AML-193 (cell line): ENCODE data around the gene TBC1D7.

ENCODE experiments used
- DNase-seq, 2 experiments: peaks; one replicate each; lab custom pipeline; 2025; lab: John Stamatoyannopoulos, UW

Gene TBC1D7

DNA sequence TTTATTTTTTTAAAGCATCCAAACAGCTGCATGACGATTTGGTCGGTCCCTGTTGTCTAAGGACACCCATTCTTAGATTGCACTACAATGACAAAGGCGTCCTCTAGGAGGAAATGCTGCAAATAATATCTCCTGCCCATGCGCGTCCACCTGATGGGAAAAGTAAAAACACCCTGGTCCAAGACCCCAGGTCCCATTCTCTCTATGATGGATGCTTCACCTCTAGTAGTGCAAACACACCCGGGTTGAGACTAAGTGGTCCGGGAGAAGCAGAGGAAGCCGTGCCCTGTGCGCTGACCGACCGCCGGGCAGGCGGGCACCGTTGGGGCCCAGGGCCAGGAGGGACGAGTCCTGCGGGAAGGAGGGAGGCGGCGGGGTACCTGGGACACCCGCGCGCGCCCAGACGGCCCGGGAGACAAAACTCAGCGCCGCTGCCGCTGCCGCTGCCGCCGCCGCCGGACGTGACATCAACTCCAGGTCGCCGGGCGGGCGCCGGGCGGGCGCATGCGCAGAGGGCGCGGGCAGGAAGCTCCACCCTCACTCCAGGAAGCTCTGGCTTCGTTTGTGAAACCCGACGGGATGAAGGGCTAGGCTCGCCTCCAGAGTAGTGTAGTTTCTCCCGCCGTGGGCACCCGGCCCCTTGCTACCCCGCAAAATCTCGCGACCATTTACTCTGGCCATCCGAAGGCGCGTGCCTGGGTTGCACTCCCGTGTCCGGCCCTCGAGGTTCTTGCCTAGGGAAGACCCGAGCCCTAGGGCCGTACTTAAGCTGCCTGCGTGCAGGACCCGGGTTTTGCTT, at the start of gene TBC1D7:
Gene TBC1D7 (minus strand): TSS at position 462 of the 799 bp plus-strand sequence. CDS start 1,639 bp downstream, outside the sequence.
- DNase-seq = peak; percentile 90 to 91

DNA sequence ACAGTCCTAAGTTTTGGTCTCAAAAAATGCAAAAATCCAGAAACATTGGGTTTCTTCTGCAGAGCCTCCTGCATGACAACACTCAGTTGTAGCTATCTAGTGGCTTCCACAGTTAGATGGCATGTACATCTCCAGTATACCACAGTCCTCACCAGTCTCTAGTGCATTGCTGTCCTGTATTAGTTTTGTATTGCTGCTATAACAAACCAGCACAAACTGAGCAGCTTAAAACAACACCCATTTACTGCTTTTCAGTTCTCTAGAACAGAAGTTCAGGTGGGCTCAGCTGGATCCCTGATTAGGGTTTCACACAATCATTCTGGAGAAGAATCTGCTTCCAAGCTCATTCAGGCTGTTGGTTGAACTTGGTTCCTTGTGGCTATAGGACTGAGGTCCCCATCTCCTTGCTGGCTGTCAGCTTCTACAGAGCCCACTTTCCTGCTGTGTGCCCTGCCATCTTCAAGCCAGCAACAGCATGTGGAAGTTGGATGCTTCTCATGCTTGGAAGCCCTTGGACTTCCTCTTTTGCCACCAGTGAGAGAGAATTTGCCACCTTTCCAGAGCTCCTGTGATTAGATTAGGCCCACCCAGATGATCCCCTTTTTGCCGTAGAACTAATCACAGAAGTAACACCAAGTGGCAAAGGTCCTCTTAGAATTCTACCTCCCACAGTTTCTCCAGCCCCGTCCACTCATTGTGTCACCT, 48.9 kb upstream of the TBC1D7 start:
- DNase-seq = peak; percentile 30 to 36

DNA sequence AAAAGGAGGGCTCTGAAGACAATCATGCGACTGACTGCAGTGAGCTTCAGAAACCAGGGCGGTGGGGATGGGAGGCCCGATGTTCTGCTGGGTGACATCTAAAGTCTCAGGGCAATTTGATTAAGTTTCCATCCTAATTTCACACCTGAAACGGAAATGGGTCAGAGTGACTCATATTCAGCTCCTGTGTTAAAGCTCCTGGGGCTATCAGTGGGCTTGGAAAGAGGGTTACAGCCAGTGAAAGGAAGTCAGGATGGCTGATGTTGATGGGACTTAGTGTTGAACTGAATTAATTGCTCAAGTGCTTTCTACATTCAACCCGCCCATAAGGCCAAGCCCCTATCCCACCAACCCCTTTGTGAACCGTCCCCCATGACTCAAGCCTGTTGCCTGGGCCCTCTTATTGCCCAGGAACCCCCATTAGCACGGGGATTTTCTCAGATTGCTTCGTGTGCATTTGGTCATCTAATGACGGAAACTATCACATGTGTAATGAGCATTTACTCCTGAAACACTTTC, 47.1 kb upstream of the TBC1D7 start:
- DNase-seq = no peak

DNA sequence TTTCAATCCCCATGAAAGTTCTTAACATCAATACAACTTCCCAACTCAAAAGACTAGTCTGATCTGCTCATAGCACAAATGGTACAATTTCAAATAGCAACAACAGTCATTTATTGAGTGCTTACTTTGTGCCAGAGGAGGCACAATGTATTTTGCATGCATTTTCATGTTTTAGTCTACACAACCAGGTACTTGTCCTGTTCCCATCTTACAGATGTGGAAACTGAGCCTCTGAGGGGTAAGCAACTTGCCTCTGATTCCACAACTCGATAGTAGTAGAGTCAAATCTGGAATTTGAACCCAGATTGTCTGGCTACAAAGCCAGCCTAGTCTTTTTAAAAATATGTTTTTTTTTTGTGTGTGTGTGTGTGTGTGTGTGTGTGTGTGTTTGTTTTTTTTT, 45.6 kb upstream of the TBC1D7 start:
- DNase-seq = no peak

DNA sequence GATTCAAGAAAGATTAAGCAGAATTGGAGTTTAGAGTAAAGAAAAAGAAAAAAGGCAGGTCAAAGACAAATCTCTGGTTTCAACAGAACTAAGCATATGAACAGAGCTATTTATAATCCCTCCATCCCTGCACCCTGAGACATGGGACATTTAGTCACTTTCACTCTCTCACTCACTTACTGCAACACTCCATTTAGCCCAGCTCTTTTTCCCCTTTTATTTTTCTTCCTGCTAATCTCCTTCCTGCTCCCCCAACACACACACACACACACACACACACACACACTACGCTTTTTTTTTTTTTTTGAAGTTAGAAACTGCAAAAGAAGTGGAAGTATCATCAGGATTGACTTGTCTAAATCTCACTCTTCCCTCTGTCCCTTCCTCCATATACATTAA, 45.1 kb upstream of the TBC1D7 start:
- no peak for DNase-seq

DNA sequence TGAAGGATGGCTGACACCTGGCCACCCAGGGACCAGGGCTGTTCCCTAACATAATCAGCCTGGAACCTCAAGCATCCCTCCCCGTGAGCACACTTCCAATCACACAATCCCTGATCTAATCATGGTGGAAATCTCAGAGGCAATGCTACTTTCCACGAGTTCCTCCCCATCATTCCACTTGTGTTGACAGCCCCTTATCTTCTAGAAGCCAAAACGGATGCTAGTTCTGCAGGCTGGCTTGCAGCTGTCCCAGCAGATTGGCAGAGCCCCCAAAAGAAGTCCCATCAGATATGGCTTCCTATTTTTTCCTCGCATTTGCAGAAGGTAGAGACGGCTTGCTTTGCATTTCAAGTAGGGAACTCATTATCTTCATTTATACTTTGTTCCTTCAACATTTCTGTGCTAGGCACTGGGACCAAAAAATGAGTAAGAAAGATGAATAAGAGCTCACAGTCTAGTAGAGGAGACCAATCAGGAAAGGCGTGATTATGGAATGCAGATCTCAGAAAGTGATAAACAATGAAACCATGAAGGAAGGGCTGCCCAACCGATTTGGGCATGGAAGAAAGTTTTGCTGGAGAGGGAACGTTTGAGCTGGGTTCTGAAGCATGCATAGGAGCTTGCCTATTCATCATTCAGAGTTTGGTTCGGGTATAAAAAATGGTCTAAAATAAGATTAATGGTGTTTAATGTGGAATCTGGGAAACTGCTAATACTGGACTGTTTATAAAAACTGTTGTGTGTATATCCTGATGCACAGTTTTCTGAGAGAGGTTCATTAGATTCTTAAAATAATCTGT, 44.6 kb upstream of the TBC1D7 start:
- no peak for DNase-seq

DNA sequence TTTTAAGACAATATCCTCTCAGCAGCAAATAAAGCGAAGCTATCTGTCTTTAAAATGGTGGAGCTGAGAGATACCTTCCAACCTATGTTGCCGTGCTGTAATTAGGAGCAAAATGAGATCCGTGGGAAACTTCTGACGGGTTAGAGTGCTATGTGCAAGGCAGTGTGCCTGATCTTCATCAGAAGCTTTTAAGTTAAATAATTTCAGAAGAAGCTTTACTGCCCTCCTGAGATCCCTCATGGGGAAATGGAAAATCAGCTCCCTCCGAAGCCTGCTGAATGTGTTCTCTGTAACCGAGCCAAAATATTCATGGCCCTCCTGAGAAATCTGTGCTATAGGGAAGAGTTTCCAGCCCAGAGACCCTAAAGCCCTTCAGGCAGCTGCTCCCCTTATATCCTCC, 43.7 kb upstream of the TBC1D7 start:
- DNase-seq = no peak

DNA sequence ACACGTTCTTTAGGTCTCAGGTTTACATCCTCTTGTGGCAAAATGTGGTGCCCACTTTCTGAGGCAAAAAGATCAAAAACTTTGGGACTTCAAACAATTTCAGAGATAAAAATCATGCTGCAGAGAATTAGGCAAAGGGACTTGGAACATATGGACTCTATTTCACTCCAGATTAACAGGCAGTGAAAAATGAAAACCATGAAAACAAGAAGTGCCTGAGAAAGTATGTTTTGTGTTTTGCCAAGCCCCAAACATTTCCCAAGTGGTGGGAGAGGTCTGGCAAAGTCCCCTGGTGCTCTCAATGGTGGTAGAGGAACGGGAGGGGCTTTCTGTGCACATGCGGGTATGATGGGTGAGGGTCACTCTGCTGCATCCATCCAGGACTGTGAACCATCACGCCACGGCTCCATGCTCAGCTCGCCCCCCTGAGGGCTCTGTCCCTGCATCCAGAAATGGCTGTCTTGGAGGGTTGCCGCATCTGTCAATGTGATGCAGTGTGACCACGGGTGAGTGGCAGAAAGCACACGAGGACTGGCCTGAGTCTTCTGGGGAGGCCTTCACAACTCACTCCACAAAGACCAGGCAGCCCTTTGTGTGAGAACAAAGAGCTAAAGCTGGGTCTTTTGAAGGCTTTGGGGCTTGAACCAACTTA, 43.2 kb upstream of the TBC1D7 start:
- no peak for DNase-seq

DNA sequence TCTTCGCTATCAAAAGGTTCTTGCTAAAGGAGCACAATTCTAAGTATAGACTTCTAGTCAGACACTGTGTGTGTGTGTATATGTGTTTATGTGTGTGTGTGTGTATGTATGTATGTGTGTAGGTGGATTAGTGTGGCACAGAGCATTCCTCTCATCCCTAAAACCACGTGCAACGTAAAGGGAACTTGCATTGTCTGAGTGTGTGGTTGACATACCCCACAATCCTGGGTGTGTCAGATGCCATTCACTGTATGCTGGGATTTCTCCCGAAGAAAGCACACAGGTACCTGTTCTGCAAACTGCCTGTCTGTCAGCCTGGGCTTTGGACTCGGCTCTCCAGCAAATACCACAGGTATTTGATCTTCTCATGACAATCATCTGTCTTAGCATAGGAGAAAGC, 42.3 kb upstream of the TBC1D7 start:
- no peak for DNase-seq

DNA sequence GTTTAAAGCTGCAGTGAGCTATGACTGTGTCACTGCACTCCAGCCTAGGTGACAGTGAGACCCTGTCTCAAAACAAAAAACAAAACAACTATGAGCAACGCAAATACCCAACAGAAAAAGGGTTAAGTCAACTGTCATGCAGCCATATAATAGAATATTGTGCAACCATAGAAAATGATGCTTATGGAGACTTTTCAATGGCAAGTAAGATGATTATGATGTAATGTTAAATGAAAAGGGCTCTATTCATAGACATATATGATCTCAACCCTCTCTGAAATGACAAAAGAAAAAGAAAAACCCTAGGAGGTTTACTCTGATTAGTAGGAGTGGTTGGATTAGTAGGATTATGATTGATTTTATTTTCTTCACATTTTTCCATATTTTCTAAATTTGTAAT, 41.3 kb upstream of the TBC1D7 start:
- no peak for DNase-seq

DNA sequence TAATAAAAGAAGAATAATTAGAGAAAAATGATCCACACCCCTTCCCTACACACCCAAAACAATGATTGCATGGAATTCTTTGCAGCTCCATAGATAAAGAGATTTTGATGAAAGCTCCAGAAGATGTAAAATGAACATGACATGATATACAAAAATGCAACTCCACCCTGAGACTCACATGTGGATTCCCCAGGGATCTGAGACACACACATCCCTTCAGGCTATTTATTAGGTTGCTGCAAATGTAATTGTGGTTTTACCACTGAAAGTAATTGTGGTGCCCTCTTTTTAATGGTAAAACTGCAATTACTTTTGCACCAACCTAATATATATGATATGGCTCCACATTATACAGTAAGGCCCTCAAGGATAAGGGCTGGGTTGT, 40.4 kb upstream of the TBC1D7 start:
- no peak for DNase-seq

DNA sequence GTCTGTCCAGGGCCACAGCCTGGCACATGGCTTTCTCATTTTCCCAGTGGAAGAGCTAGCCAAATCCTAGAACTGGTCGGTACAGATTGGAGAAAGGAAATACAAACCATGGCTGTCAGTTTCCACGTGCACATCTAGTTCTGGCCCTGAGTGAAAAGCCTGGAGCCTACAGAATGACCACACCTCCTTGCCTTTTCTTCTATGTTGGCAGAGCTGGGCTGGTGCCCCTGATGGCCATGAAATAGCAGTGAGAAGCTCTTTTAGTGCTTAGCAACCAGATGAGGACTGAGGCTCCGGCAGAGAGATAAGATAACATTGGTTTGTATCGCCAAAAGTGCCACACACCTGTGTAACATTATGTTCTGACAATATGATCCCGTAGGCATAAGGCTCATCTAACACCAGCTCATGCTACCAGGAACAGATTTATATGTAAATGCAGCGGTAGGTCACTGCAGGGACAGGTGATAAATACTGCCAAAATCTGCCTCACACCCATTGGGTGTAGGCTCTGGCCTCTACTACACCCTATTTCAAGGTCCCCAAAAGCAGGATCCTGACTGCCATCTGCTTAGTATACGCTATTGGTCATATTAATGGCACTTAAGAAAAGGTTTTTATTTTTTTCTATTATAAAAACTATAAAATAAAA, 39.9 kb upstream of the TBC1D7 start:
- DNase-seq = no peak

DNA sequence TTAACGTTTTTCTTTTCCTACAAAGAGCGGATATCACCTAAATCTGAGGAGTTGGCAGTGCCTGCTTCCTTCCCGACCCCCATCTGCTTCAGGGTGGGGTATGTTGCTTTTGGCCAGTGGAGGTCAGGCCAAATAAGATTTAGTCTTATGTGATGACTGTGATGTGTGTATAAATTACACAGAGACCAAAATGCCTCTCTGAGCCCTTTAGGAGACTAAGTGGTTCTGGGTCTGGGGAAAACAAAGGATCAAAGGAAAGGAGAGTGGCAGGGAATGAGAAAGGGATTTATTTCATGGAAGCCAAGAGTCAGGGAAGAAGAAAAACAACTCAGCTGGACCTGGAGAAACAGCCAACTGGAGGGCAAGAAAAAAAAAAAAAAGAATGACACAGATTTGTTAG, 39.1 kb upstream of the TBC1D7 start:
- DNase-seq = no peak

DNA sequence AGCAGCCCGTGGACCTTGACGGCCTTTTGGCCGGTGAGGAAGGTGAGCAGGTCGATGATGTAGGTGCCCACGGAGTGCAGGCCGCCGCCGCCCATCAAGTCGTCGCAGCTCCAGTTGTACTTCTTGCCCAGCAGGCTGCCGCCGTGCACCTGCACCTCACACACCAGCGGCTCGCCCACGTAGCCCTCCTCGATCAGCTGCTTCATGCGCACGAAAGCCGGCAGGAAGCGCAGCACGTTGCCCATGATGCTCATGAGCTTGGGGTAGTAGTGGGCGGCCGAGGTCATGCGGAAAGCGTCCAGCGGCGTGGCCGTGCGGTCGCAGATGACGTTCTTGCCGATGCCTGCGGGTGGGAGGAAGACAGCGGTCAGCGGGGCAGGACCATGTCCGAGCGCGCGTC, 37.0 kb upstream of the TBC1D7 start:
- no peak for DNase-seq

DNA sequence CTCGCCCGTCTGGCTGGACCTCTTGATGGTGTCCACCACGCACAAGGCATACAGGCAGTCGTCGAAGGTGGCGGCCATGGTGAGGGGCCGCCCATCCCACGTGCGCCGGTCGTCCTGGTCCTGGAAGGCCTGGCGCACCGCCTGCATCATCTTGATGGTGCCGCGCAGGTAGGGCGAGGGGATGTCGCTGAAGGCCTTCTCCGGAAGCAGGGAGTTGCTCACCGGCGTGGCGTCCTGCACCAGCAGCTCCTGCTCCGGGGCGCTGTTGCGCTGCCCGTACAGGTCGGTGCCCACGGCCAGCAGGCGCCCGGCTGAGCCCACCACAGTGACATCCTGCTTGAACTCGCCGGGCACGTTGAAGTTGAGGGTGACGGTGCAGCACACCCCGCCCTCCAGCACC, 36.5 kb upstream of the TBC1D7 start:
- no peak for DNase-seq

DNA sequence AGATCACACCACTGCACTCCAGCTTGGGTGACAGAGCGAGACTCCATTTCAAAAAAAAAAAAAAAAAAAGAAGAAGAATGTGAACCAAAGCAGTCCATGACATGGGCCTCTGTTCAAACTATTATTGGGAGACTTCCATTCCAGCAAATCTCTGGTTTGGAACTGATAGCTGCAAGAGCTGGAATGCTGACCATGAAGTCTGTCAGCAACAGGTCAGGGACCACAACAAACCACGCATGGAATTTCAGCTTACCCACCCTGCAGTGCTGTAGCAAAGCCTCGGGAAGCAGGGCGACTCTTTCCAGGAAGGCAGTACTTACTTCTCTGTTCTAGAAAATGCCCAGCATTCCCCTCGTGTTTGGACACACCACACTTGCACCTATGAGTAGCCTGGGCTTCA, 34.1 kb upstream of the TBC1D7 start:
- DNase-seq = no peak

DNA sequence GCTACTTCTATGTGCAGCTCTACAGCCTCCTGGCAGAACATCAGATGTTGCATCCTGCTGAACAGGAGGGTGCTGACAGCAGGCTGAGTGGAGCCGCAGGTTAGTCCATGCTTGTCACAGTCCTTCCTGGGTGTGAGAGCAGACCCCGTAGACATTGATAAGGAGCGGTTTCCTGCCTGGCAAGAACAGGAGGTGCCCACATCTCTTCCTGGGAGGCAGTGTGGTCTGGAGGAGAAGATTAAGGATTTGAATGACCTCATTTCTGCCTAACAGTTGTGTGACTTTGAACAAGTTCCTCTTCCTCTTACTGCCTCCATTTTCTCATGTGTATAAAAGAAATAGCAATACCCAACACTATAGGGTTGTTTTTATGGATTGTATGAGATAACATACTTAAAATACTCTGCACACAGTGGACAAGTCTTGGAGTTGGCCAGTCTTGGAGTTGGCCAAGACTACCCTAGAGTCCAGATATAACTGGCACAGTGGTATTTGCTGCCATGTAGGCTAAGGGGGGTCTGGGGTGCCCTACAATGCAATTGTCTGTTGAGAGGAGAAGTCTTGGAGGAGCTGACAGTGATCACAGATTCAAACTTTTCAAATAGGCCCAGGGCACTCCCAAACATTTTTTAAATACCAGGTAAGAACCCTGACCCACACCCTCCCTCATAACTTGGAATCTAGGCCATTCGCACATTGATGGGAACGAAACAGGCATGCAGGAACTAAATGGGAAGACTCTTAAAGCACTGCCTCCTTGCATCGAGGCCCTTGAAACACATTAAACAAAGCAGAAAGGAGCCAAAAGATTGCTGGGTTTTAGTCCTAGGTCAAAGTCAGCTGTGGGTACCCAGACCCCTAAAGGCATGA, 32.6 kb upstream of the TBC1D7 start:
- peak; percentile 56 to 71 for DNase-seq

DNA sequence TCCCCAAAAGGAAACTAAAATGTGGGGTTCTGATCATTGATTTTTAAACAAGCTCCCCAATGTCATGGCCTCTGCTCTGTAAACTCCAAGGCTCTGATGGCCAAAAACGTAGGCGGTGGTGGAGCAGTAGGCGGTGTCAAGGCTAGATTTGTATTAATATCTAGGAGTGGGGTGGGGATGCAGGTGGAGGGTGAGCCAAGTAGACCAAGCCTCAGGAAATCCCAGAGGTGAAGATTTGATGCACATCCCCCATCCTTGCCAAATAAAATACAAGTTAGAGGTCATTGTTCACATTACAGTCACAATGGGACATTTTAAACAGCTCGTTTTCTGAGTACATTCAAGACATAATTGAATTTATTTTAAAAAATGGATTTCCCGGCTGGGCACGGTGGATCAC, 30.9 kb upstream of the TBC1D7 start:
- no peak for DNase-seq

DNA sequence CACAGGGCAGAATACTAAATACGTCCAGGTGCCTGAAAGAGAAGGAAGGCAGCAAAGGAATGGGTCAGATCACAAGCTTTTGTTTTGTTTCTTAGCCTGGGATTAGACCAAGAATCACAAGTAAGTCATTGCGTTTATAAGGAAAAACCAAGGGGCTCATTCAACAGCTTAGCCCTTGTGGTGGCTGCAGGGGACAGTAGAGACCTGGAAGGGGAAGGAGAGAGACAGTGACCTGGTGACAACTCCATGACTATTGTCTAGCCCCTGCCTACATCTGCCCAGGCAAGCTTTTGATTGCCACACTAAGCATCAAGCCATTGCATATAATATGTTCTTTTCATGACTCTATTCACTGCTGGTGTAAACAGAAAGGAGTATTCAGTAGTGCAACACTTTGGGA, 30.2 kb upstream of the TBC1D7 start:
- no peak for DNase-seq

DNA sequence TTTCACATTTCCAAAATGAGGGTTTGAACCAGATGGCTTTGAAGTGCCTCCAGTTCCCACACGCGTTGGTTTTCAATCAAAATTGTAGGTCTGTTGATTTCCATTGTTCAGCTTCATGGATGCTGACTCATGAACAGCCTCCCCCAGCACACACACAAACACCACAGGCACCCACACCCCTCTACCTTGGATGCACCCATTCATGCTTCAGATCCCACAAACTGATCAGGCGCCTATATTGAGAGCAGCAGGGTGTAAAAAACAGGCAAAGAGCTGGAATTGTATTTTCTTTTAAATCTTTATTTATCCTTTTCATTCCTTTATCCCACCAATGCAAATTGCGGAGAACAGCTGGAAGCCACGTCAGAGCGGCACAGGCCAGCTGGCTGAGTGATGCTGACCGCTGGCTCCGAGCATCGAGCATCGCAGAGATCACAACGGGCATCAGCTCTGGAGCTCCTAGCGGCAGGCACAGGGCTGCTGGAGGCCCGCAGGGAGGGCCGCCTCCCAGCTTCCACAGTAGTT, 29.3 kb upstream of the TBC1D7 start:
- no peak for DNase-seq
